GM18502 (cell line): ENCODE results near the gene RAB11FIP3.

Source experiments
- ATAC-seq: cut with Tn5 transposase; IDR thresholded peaks from one replicate; pipeline ENCODE4 v1.9.1; 2021; ENCODE audit warnings: mild to moderate bottlenecking; ENCODE audit not compliant: unreplicated experiment, poor library complexity

The RAB11FIP3 gene

GRCh38 chr16:546909-547770 is 121.7 kb downstream of the RAB11FIP3 start:
- no peak for ATAC-seq

- no peak for ATAC-seq
Observed at GRCh38 chr16:548586-548985, 123.1 kb downstream of the RAB11FIP3 start.

- ATAC-seq: no peak
Observed at GRCh38 chr16:549544-550263, 124.3 kb downstream of the RAB11FIP3 start.

- no peak for ATAC-seq
Observed at GRCh38 chr16:551210-551609, 125.8 kb downstream of the RAB11FIP3 start.

GRCh38 chr16:552171-552570 is 126.7 kb downstream of the RAB11FIP3 start:
- no peak for ATAC-seq

GRCh38 chr16:553601-554296 is 128.3 kb downstream of the RAB11FIP3 start:
- no peak for ATAC-seq

GRCh38 chr16:554297-554621 is 128.8 kb downstream of the RAB11FIP3 start:
- ATAC-seq: no peak

GRCh38 chr16:554640-555365 is 129.4 kb downstream of the RAB11FIP3 start:
- ATAC-seq: no peak

- no peak for ATAC-seq
Observed at GRCh38 chr16:555528-556473, 130.4 kb downstream of the RAB11FIP3 start.

- ATAC-seq: no peak
Observed at GRCh38 chr16:556474-557173, 131.2 kb downstream of the RAB11FIP3 start.

- no peak for ATAC-seq
Observed at GRCh38 chr16:557463-558297, 132.2 kb downstream of the RAB11FIP3 start.

- ATAC-seq: no peak
Observed at GRCh38 chr16:558298-559020, 133.0 kb downstream of the RAB11FIP3 start.

GRCh38 chr16:559021-559380 is 133.6 kb downstream of the RAB11FIP3 start:
- no peak for ATAC-seq

- no peak for ATAC-seq
Observed at GRCh38 chr16:559411-560203, 134.2 kb downstream of the RAB11FIP3 start.

GRCh38 chr16:560204-560700 is 134.8 kb downstream of the RAB11FIP3 start, which contains the start of gene PRR35:
Gene PRR35 (plus strand): TSS chr16:560394. CDS start chr16:563295, 2,901 bp downstream.
- no peak for ATAC-seq

GRCh38 chr16:560701-561412 is 135.4 kb downstream of the RAB11FIP3 start:
- no peak for ATAC-seq
